Liver (tissue), 9 donors: ENCODE data around the gene BEST4. TPM values are rescaled to one million over a fixed set of nuclear protein-coding genes. Genes with fewer than 3 reads are reported as not detected.
"Not testable (repeated sequence)": the region's sequence is repeated elsewhere in the genome, so short reads cannot be mapped to it uniquely, and the experiment has no call there.

ENCODE experiments used
- DNase-seq: peaks from one replicate; pipeline ENCODE4 v3.0.0-alpha.2; 2017; ENCODE audit warnings: low spot score
- H3K27ac ChIP-seq, 2 donors: one replicate each; pipeline ENCODE4 v1.7.0; 2013; ENCODE audit warnings: inconsistent platforms in 2 of 2, low read length in 2 of 2, control low read depth in 1 of 2, low read depth in 1 of 2, mild to moderate bottlenecking in 1 of 2
- H3K27me3 ChIP-seq, 4 donors: one replicate each; pipeline versions ENCODE4 v1.6.1 to v1.7.0; 2013; ENCODE audit warnings: low read length in 3 of 4, inconsistent platforms in 1 of 4, mild to moderate bottlenecking in 1 of 4, moderate library complexity in 1 of 4; ENCODE audit not compliant: control insufficient read depth in 4 of 4, insufficient read depth in 4 of 4
- H3K36me3 ChIP-seq, 4 donors: one replicate each; pipeline versions ENCODE4 v1.6.1 to v1.7.0; 2013; ENCODE audit warnings: low read length in 3 of 4, mild to moderate bottlenecking in 3 of 4, low read depth in 1 of 4, moderate library complexity in 1 of 4; ENCODE audit not compliant: control insufficient read depth in 4 of 4, insufficient read depth in 3 of 4
- H3K4me1 ChIP-seq, 4 donors: one replicate each; pipeline versions ENCODE4 v1.6.1 to v1.7.0; 2013; ENCODE audit warnings: low read length in 3 of 4, mild to moderate bottlenecking in 3 of 4, moderate library complexity in 1 of 4; ENCODE audit not compliant: control insufficient read depth in 4 of 4, insufficient read depth in 4 of 4
- H3K4me3 ChIP-seq, 3 donors: one replicate each; pipeline versions ENCODE4 v1.6.1 to v1.7.0; 2013; ENCODE audit warnings: low read length in 3 of 3, control low read depth in 1 of 3, low read depth in 1 of 3, mild to moderate bottlenecking in 1 of 3
- H3K9ac ChIP-seq, 2 donors: one replicate each; pipeline ENCODE4 v1.7.0; 2013; ENCODE audit warnings: low read length in 2 of 2, mild to moderate bottlenecking in 2 of 2, moderate library complexity in 2 of 2, control low read depth in 1 of 2, low read depth in 1 of 2
- H3K9me3 ChIP-seq, 4 donors: one replicate each; pipeline versions ENCODE4 v1.6.1 to v1.7.0; 2013; ENCODE audit warnings: low read length in 3 of 4; ENCODE audit not compliant: control insufficient read depth in 4 of 4
- CTCF ChIP-seq: fragments of 150-350 bp; IDR thresholded peaks from 2 replicates; pipeline ENCODE4 v1.5.1; 2017; ENCODE audit warnings: improper control_type of control experiment, low read depth, low read length; ENCODE audit not compliant: missing input control
- EGR1 ChIP-seq, 2 donors: IDR thresholded peaks; 2 replicates each; pipeline ENCODE4 v1.6.1; 2016 to 2018; ENCODE audit warnings: antibody characterized with exemption in 2 of 2, low read depth in 2 of 2
- FOXA1 ChIP-seq: IDR thresholded peaks from 2 replicates; pipeline ENCODE4 v1.6.1; 2016; ENCODE audit warnings: antibody characterized with exemption
- FOXA2 ChIP-seq: IDR thresholded peaks from 2 replicates; pipeline ENCODE4 v1.6.1; 2016; ENCODE audit warnings: antibody characterized with exemption
- GABPA ChIP-seq, 2 donors: IDR thresholded peaks in 1 of 2; conservative IDR thresholded peaks in 1 of 2; 2 replicates each; pipeline ENCODE4 v1.6.1; 2016; ENCODE audit warnings: antibody characterized with exemption in 2 of 2, mild to moderate bottlenecking in 1 of 2, moderate library complexity in 1 of 2
- HNF4A ChIP-seq, 2 donors: conservative IDR thresholded peaks; 2 replicates each; pipeline ENCODE4 v1.6.1; 2016; ENCODE audit warnings: antibody characterized with exemption in 2 of 2, mild to moderate bottlenecking in 2 of 2
- HNF4G ChIP-seq: IDR thresholded peaks from 2 replicates; pipeline ENCODE4 v1.6.1; 2016; ENCODE audit warnings: antibody characterized with exemption
- JUND ChIP-seq, 2 donors: IDR thresholded peaks; 2 replicates each; pipeline ENCODE4 v1.6.1; 2016; ENCODE audit warnings: antibody characterized with exemption in 2 of 2
- MAX ChIP-seq: IDR thresholded peaks from 2 replicates; pipeline ENCODE4 v1.6.1; 2016; ENCODE audit warnings: antibody characterized with exemption
- NR2F2 ChIP-seq: IDR thresholded peaks from 2 replicates; pipeline ENCODE4 v1.6.1; 2016; ENCODE audit warnings: antibody characterized with exemption
- RAD21 ChIP-seq, 2 donors: IDR thresholded peaks; 2 replicates each; pipeline ENCODE4 v1.6.1; 2016; ENCODE audit warnings: antibody characterized with exemption in 2 of 2, mild to moderate bottlenecking in 2 of 2
- REST ChIP-seq: IDR thresholded peaks from 2 replicates; pipeline ENCODE4 v1.6.1; 2016; ENCODE audit warnings: antibody characterized with exemption, mild to moderate bottlenecking
- RXRA ChIP-seq, 2 donors: IDR thresholded peaks; 2 replicates each; pipeline ENCODE4 v1.6.1; 2017 to 2018; ENCODE audit warnings: antibody characterized with exemption in 2 of 2, mild to moderate bottlenecking in 1 of 2
- SP1 ChIP-seq: IDR thresholded peaks from 2 replicates; pipeline ENCODE4 v1.6.1; 2018; ENCODE audit warnings: antibody characterized with exemption, mild to moderate bottlenecking
- TAF1 ChIP-seq: conservative IDR thresholded peaks from 2 replicates; pipeline ENCODE4 v1.6.1; 2016; ENCODE audit warnings: antibody characterized with exemption, mild to moderate bottlenecking
- YY1 ChIP-seq: IDR thresholded peaks from 2 replicates; pipeline ENCODE4 v1.6.1; 2016; ENCODE audit warnings: antibody characterized with exemption, mild to moderate bottlenecking
- WGBS: extraction: QIAGEN DNeasy Blood & Tissue Kit; methylation state at CpG from one replicate; pipeline ENCODE4 v1.1.7; 2013; 5-methylcytosine and 5-hydroxymethylcytosine counted together
- polyA plus RNA-seq, 2 donors: library from polyadenylated mRNA; stranded (reverse) in 1 of 2; unstranded in 1 of 2; fragments of 200-250 nt in 1 of 2; fragments of >200 nt in 1 of 2; fragmentation: Nextera tagmentation in 1 of 2; extraction: Ambion mirVana in 1 of 2; gene quantifications; one replicate each; pipeline versions ENCODE4 v1.2.1 to v1.2.3, GENCODE V29; 2013 to 2015
- total RNA-seq, 2 donors: library from RNA; depleted of rRNA; stranded (reverse); fragments of >200 nt; gene quantifications; one replicate each; pipeline ENCODE4 v1.2.3, GENCODE V29; 2014
- TF ChIP-seq, protein P1 (sequence below): IDR thresholded peaks from 2 replicates; pipeline ENCODE4 v1.6.1; 2016; ENCODE audit warnings: antibody characterized with exemption
- TF ChIP-seq, protein P2 (sequence below): IDR thresholded peaks from 2 replicates; pipeline ENCODE4 v1.6.1; 2016; ENCODE audit warnings: antibody characterized with exemption
- donor health status: healthy.
- donor health status: healthy.
- donor health status: healthy.
- donor health status: healthy.
- donor health status: healthy.

The BEST4 gene
- total and polyA plus RNA-seq, 4 donors: 0.05 TPM; not detected in 3

DNA sequence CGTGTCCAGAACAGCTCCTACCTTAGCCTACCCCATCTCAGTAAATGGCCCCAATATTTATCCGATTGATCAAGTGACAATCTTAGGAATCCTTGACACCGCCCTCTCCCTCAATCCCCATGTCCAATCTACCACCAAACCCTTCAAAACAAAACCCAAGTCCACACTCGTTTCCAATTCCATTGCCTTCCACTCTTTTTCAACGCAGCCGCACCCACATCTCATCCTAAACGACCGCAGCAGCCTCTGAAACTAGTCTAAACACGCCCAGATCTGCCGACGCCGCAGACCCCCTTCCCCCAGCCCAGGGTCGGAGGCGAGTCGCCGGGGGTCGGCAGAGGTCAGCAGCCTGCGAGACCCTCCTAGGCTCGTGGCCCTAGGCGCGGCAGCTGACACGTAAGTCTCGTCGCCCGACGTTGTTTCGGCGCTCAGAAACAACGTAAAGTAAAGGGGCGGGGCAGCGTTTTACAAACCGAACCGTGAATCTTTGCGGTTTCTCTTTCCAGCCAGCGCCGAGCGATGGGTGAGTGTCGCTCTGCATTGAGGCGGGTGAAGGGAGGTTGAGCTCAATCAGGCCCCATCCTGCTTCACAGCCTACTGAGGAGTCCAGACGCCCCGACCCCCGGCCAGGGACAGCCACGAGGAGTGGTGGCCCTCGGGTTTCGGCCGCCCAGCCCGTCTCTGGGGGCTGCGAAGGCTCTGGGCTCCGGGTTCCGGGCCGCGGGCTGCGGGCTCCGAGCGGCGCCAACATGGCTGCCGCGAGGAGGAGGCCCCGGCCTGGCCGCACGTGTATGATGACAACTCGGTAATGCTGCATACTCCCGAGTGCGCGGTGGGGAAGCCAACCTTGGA, 12.7 kb downstream of the BEST4 start, which contains the start of gene RPS8:
RPS8 (plus strand) TSS at position 463 of the 852 bp plus-strand sequence; CDS start at position 520, 57 bp downstream.
- H3K27ac ChIP-seq: peak within 1 kb of the TSS; percentile 92 to 99
- no peaks in the 10 kb centered on the region for H3K27me3 ChIP-seq
- H3K9ac ChIP-seq: peak within 1 kb of the TSS; percentile 96 to 99
- WGBS: under 1% methylated on average over 65 of the region's 65 CpGs
- H3K9me3 ChIP-seq: no peaks in the 10 kb centered on the region
- peaks cover 5 to 26% (median 16%) of the 10 kb centered on the region in 4 donors for H3K36me3 ChIP-seq
- DNase-seq: peak; percentile 91
- peak within 1 kb of the TSS; percentile 75 to 97 (median 96) for H3K4me3 ChIP-seq
- no peak for TF ChIP-seq HNF4G
- TF ChIP-seq, protein P1, sequence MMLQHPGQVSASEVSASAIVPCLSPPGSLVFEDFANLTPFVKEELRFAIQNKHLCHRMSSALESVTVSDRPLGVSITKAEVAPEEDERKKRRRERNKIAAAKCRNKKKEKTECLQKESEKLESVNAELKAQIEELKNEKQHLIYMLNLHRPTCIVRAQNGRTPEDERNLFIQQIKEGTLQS: no peak
- peak in 1 of 2 donors; percentile 60 for TF ChIP-seq GABPA (IDR thresholded peaks at IDR 0.05 in 1 of 2, conservative IDR thresholded peaks at IDR 0.05 in 1 of 2)
- peak; percentile 75 for TF ChIP-seq SP1
- peak; percentile 76 for TF ChIP-seq MAX
- no peak for TF ChIP-seq FOXA2
- TF ChIP-seq JUND (IDR thresholded peaks at IDR 0.05): peak in 1 of 2 donors; percentile 31
- no peak for TF ChIP-seq HNF4A (conservative IDR thresholded peaks at IDR 0.05)
- TF ChIP-seq FOXA1: no peak
- peak; percentile 97 for TF ChIP-seq TAF1
- TF ChIP-seq CTCF: no peak
- TF ChIP-seq REST: peak; percentile 91
- peak; percentile 57 to 65 for TF ChIP-seq RXRA (IDR thresholded peaks at IDR 0.05)
- TF ChIP-seq NR2F2: peak; percentile 77
- peak in 1 of 2 donors; percentile 32 for TF ChIP-seq RAD21 (IDR thresholded peaks at IDR 0.05)
- TF ChIP-seq YY1: peak; percentile 92
- TF ChIP-seq, protein P2, sequence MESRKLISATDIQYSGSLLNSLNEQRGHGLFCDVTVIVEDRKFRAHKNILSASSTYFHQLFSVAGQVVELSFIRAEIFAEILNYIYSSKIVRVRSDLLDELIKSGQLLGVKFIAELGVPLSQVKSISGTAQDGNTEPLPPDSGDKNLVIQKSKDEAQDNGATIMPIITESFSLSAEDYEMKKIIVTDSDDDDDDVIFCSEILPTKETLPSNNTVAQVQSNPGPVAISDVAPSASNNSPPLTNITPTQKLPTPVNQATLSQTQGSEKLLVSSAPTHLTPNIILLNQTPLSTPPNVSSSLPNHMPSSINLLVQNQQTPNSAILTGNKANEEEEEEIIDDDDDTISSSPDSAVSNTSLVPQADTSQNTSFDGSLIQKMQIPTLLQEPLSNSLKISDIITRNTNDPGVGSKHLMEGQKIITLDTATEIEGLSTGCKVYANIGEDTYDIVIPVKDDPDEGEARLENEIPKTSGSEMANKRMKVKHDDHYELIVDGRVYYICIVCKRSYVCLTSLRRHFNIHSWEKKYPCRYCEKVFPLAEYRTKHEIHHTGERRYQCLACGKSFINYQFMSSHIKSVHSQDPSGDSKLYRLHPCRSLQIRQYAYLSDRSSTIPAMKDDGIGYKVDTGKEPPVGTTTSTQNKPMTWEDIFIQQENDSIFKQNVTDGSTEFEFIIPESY: peak; percentile 94
- TF ChIP-seq EGR1 (IDR thresholded peaks at IDR 0.05; ENCODE audit: low read depth in 2 of 2): no peak
- peaks cover 0 to 17% (median 8%) of the 10 kb centered on the region in 4 donors for H3K4me1 ChIP-seq

DNA sequence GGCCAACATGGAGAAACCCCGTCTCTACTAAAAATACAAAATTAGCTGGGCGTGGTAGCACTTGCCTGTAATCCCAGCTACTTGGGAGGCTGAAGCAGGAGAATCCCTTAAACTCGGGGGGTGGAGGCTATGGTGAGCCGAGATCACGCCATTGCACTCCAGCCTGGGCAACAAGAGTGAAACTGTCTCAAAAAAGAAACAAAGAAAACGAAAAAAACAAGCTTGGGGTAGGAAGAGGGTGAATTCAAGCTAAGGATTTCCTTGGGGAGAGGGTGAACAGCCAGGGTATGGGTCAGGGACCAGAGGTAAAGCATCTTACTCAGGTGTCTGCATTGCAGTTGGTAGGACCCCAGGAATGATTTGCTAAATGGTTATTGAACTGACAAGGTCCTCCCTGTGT, 21.5 kb downstream of the BEST4 start:
- not testable (repeated sequence) for DNase-seq, H3K4me1 ChIP-seq, H3K9ac ChIP-seq, H3K27ac ChIP-seq, H3K9me3 ChIP-seq, H3K36me3 ChIP-seq, H3K27me3 ChIP-seq, H3K4me3 ChIP-seq
- WGBS: 95% methylated on average over 6 of the region's 6 CpGs
